Heart right ventricle (tissue), 16 donors: Measurements from ENCODE around the gene ZNF644. TPM values are rescaled to one million over a fixed set of nuclear protein-coding genes. Genes with fewer than 3 reads are reported as not detected.

ENCODE experiments used
- ATAC-seq, 8 donors: fragments of 200-7000 bp; cut with Tn5 transposase; one replicate each; pipeline ENCODE4 v1.9.1; 2020; ENCODE audit warnings: mild to moderate bottlenecking in 8 of 8, moderate library complexity in 8 of 8, moderate number of reproducible peaks in 1 of 8
- DNase-seq, 2 donors: peaks; one replicate each; pipeline ENCODE4 v3.0.0-alpha.2; 2020
- H3K27ac ChIP-seq, 10 donors: fragments of 200-600 bp; sonication (generic) in 2 of 10; one replicate each; pipeline versions ENCODE4 v1.5.0 to v1.8.0; 2020 to 2022; ENCODE audit warnings: mild to moderate bottlenecking in 3 of 10
- H3K27me3 ChIP-seq, 7 donors: fragments of 200-600 bp; one replicate each; pipeline ENCODE4 v1.8.0; 2021 to 2022; ENCODE audit warnings: mild to moderate bottlenecking in 2 of 7
- H3K36me3 ChIP-seq, 9 donors: fragments of 200-600 bp; sonication (generic) in 1 of 9; one replicate each; pipeline versions ENCODE4 v1.5.0 to v1.8.0; 2020 to 2022; ENCODE audit warnings: mild to moderate bottlenecking in 2 of 9
- H3K4me1 ChIP-seq, 9 donors: fragments of 200-600 bp; sonication (generic) in 1 of 9; one replicate each; pipeline versions ENCODE4 v1.5.0 to v1.8.0; 2020 to 2022; ENCODE audit warnings: mild to moderate bottlenecking in 4 of 9
- H3K4me3 ChIP-seq, 10 donors: fragments of 200-600 bp; sonication (generic) in 2 of 10; one replicate each; pipeline versions ENCODE4 v1.5.0 to v1.8.0; 2020 to 2022; ENCODE audit warnings: mild to moderate bottlenecking in 7 of 10, moderate library complexity in 2 of 10
- H3K9me3 ChIP-seq, 11 donors: fragments of 200-600 bp in 10 of 11; sonication (generic) in 2 of 11; one replicate each; pipeline versions ENCODE4 v1.5.0 to v1.8.0; 2013 to 2022; ENCODE audit warnings: mild to moderate bottlenecking in 2 of 11, control low read depth in 1 of 11, moderate library complexity in 1 of 11
- WGBS, 2 donors: extraction: QIAGEN DNeasy Blood & Tissue Kit; methylation state at CpG; one replicate each; pipeline ENCODE4 v1.1.7; 2013; ENCODE audit warnings: inconsistent platforms in 1 of 2; 5-methylcytosine and 5-hydroxymethylcytosine counted together
- intact Hi-C, 10 donors: fragments of 100-400 bp; cut with DNase I; formaldehyde crosslinking; loops; one replicate each; pipeline versions ENCODE4 v1.11.1 to v1.14.2; 2022
- polyA plus RNA-seq, 2 donors: library from polyadenylated mRNA; stranded (reverse); fragments of 200-250 nt; gene quantifications; one replicate each; pipeline ENCODE4 v1.2.3, GENCODE V29; 2013
- total RNA-seq, 10 donors: library from RNA; stranded (reverse); fragmentation: NEBNext Ultra II Directional in 3 of 10; extraction: Animal tissue kit (Norgen Biotek cat#: 25700) in 3 of 10; gene quantifications; one replicate each; pipeline versions ENCODE4 v1.2.1 to v1.2.4, GENCODE V29; 2021 to 2023
- TF ChIP-seq, protein P1 (sequence below), 9 donors: fragments of 200-600 bp; sonication (generic) in 2 of 9; IDR thresholded peaks; one replicate each; pipeline versions ENCODE4 v1.5.0 to v1.8.0; 2021 to 2022; ENCODE audit warnings: antibody characterized with exemption in 9 of 9, mild to moderate bottlenecking in 5 of 9, moderate library complexity in 1 of 9
- donor health status: Arrhythmogenic right ventricular cardiomyopathy.
- donor health status: ischemic (EF 13 %, LVEDD 7.1; RV severe dilation, severe dysfunction).
- donor health status: healthy with polysubstance abuse.
- donor health status: DM: no; HTN: yes; CAD: no.
- donor health status: DM: no; HTN: no; CAD: no.
- donor health status: ischemic (EF 25% LVEDD 6.9; RV normal size, moderate dysfunction).
- donor health status: ischemic (EF 25% LVEDD 5.7; RV mildly dilated, moderate dysfunction).
- donor health status: healthy.
- donor health status: DM: yes; HTN: yes; CAD: no.
- donor health status: Ischemic cardiomyopathy.
- donor health status: ischemic (EF 35%, LVEDD 5.7; RV mildly dilated, moderate dysfunction).
- donor health status: nonischemic (EF 11% LVEDD 7.7; RV severe dilation, severe dysfunction).
- donor health status: DM: yes; HTN: yes; CAD: no.
- donor health status: PGD.
- donor health status: ischemic (EF 29% LVEDD 5.4; RV normal size, mild dysfunction).
- donor health status: nonischemic (EF 23%, LVEDD 6.1; RV moderate dilation, normal function).

ZNF644 gene
- total and polyA plus RNA-seq, 12 donors, result 10.7 to 48.0 (median 33.6) TPM

DNA sequence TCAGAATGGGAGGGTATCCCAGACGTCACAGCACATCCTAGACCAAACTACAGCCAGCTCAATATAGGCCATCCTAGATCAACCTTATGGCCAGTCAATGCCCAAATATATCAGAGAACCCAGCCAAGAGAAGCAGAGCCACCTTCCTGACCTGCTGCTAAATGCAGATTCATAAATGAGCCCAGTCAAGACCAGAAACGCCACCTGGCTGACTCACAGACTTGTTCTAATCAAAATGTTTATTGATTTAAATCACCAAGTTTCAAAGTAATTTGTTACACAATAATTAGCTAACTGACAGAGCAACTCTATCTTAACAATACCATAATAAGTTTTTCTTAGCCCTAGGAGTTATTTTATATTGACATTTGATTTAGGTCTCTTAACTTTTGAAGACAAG, 28.6 kb downstream of the ZNF644 start:
- no peaks in the 10 kb centered on the region for H3K27me3 ChIP-seq
- intact Hi-C loops, result no loop called here
- TF ChIP-seq, protein P1, sequence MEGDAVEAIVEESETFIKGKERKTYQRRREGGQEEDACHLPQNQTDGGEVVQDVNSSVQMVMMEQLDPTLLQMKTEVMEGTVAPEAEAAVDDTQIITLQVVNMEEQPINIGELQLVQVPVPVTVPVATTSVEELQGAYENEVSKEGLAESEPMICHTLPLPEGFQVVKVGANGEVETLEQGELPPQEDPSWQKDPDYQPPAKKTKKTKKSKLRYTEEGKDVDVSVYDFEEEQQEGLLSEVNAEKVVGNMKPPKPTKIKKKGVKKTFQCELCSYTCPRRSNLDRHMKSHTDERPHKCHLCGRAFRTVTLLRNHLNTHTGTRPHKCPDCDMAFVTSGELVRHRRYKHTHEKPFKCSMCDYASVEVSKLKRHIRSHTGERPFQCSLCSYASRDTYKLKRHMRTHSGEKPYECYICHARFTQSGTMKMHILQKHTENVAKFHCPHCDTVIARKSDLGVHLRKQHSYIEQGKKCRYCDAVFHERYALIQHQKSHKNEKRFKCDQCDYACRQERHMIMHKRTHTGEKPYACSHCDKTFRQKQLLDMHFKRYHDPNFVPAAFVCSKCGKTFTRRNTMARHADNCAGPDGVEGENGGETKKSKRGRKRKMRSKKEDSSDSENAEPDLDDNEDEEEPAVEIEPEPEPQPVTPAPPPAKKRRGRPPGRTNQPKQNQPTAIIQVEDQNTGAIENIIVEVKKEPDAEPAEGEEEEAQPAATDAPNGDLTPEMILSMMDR (IDR thresholded peaks at IDR 0.05), result no peak
- no peak overlapping the region for H3K27ac ChIP-seq
- no peak for DNase-seq
- peaks cover 0 to 8% (median 0%) of the 10 kb centered on the region in 9 donors for H3K36me3 ChIP-seq
- H3K4me3 ChIP-seq, result no peak overlapping the region
- peaks cover 0 to 41% (median 14%) of the 10 kb centered on the region in 9 donors for H3K4me1 ChIP-seq
- WGBS, 2 donors, result 68 to 73% methylated on average over 2 of the region's 2 CpGs
- no peak for ATAC-seq
- H3K9me3 ChIP-seq, result peaks cover 0 to 50% (median 7%) of the 10 kb centered on the region in 11 donors

DNA sequence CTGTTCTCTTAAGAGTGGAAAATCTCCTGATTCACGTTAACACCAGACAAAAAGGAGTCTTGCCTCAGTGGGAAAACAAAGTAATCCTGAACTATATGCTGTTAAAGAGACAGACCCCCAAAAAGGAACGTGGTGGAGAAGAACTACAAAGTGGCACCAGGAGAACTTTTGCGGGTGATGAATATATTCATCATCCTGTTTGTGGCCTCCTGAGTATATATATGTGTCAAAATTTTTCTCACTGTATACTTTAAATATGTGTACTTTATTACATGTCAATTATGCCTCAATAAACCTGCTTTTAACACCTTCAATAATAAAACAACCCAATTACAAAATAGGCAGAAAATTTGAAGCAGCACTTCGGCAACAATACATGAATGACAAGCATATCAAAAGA, 31.1 kb downstream of the ZNF644 start:
- TF ChIP-seq, protein P1 (IDR thresholded peaks at IDR 0.05), result no peak
- no peak for ATAC-seq
- peaks cover 0 to 40% (median 12%) of the 10 kb centered on the region in 11 donors for H3K9me3 ChIP-seq
- H3K36me3 ChIP-seq, result peaks cover 0 to 6% (median 0%) of the 10 kb centered on the region in 9 donors
- intact Hi-C loops, result no loop called here
- H3K27ac ChIP-seq, result no peak overlapping the region
- H3K27me3 ChIP-seq, result no peaks in the 10 kb centered on the region
- DNase-seq, result no peak
- peaks cover 0 to 39% (median 14%) of the 10 kb centered on the region in 9 donors for H3K4me1 ChIP-seq
- no peak overlapping the region for H3K4me3 ChIP-seq
- WGBS, 2 donors, result 84 to 87% methylated on average over 4 of the region's 4 CpGs

DNA sequence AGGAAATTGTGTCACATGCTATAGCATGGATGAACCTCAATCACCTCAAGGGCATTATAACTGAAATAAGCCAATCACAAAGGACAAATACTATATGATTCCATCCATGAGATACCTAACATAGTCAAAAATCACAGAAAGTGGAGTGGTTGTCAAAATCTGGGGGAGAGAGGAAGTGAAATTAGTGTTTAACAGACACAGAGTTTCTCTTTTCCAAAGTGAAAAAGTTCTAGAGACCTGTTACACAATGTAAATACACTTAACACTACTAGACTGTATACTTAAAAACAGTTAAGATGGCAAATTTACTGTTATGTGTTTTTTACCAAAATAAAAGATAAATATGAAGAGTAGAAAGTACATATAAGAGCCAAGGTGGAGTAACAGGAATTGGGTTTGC, 31.8 kb downstream of the ZNF644 start:
- H3K9me3 ChIP-seq, result peaks cover 0 to 32% (median 9%) of the 10 kb centered on the region in 11 donors
- peaks cover 0 to 6% (median 0%) of the 10 kb centered on the region in 9 donors for H3K36me3 ChIP-seq
- peaks cover 0 to 45% (median 14%) of the 10 kb centered on the region in 9 donors for H3K4me1 ChIP-seq
- H3K4me3 ChIP-seq, result no peak overlapping the region
- no peaks in the 10 kb centered on the region for H3K27me3 ChIP-seq
- intact Hi-C loops, result no loop called here
- DNase-seq (no peak), ATAC-seq (no peak)
- TF ChIP-seq, protein P1 (IDR thresholded peaks at IDR 0.05), result no peak
- H3K27ac ChIP-seq, result no peak overlapping the region

DNA sequence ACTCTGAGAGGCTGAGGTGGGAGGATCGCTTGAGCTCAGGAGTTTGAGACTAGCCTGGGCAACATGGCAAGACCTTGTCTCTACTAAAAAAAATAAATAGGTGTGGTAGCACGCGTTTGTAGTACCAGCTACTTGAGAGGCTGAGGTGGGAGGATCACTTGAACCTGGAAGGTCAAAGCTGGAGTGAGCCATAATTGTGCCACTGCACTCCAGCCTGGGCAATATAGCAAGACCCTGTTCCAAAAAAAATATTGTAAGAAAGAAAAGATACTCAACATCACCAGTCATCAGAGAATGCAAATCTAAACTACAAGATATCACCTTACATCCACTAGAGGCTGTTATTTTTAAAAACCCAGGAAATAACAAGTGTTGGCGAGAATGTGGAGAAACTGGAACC, 32.5 kb downstream of the ZNF644 start:
- H3K27me3 ChIP-seq, result no peaks in the 10 kb centered on the region
- intact Hi-C loops, result no loop called here
- DNase-seq (no peak), ATAC-seq (no peak)
- H3K4me3 ChIP-seq, result no peak overlapping the region
- H3K27ac ChIP-seq, result no peak overlapping the region
- WGBS, 2 donors, result 97 to 98% methylated on average over 4 of the region's 4 CpGs
- peaks cover 0 to 45% (median 14%) of the 10 kb centered on the region in 9 donors for H3K4me1 ChIP-seq
- H3K36me3 ChIP-seq, result peaks cover 0 to 6% (median 0%) of the 10 kb centered on the region in 9 donors
- H3K9me3 ChIP-seq, result peaks cover 0 to 27% (median 9%) of the 10 kb centered on the region in 11 donors
- TF ChIP-seq, protein P1 (IDR thresholded peaks at IDR 0.05), result no peak
